HG02840 (cell line): ENCODE results near the gene HMGXB4.
A peak's percentile ranks its signal among the peaks of the same experiment; 100 is the strongest.
"Not testable (repeated sequence)": the region's sequence is repeated elsewhere in the genome, so short reads cannot be mapped to it uniquely, and the experiment has no call there.

Experiments used
- ATAC-seq: cut with Tn5 transposase; IDR thresholded peaks from one replicate; pipeline ENCODE4 v1.9.1; 2021; ENCODE audit warnings: mild to moderate bottlenecking, moderate library complexity, moderate number of reproducible peaks; ENCODE audit not compliant: unreplicated experiment, low FRiP score

Gene HMGXB4

GRCh38 chr22:35257321-35258190 is at the start of gene HMGXB4:
HMGXB4 (plus strand) TSS chr22:35257493; CDS start chr22:35262391, 4,898 bp downstream.
- peak; percentile 92 for ATAC-seq

- ATAC-seq = no peak
These were observed 49.3 kb upstream of the HMGXB4 start for GRCh38 chr22:35208003-35208402.

GRCh38 chr22:35209203-35209602 is 48.1 kb upstream of the HMGXB4 start:
- ATAC-seq = no peak

- no peak for ATAC-seq
These were observed 45.3 kb upstream of the HMGXB4 start for GRCh38 chr22:35212009-35212408.

- no peak for ATAC-seq
These were observed 44.3 kb upstream of the HMGXB4 start for GRCh38 chr22:35212996-35213395.

GRCh38 chr22:35214968-35215367 is 42.3 kb upstream of the HMGXB4 start:
- ATAC-seq = no peak

GRCh38 chr22:35215993-35216392 is 41.3 kb upstream of the HMGXB4 start:
- ATAC-seq = no peak

- no peak for ATAC-seq
These were observed 39.8 kb upstream of the HMGXB4 start for GRCh38 chr22:35217527-35217926.

- no peak for ATAC-seq
These were observed 39.2 kb upstream of the HMGXB4 start for GRCh38 chr22:35218079-35218478.

- ATAC-seq = no peak
These were observed 38.3 kb upstream of the HMGXB4 start for GRCh38 chr22:35219012-35219411.

- ATAC-seq = no peak
These were observed 37.1 kb upstream of the HMGXB4 start for GRCh38 chr22:35220221-35220620.

GRCh38 chr22:35225010-35225409 is 32.3 kb upstream of the HMGXB4 start:
- ATAC-seq = no peak

- no peak for ATAC-seq
These were observed 30.2 kb upstream of the HMGXB4 start for GRCh38 chr22:35226958-35227647.

GRCh38 chr22:35229865-35230264 is 27.4 kb upstream of the HMGXB4 start:
- no peak for ATAC-seq

GRCh38 chr22:35230417-35230816 is 26.9 kb upstream of the HMGXB4 start:
- no peak for ATAC-seq

- no peak for ATAC-seq
These were observed 26.3 kb upstream of the HMGXB4 start for GRCh38 chr22:35230839-35231584.

- no peak for ATAC-seq
These were observed 25.7 kb upstream of the HMGXB4 start for GRCh38 chr22:35231585-35232084.

GRCh38 chr22:35238749-35239148 is 18.5 kb upstream of the HMGXB4 start:
- ATAC-seq = not testable (repeated sequence)

GRCh38 chr22:35244507-35244906 is 12.8 kb upstream of the HMGXB4 start:
- not testable (repeated sequence) for ATAC-seq

- no peak for ATAC-seq
These were observed 7.1 kb upstream of the HMGXB4 start for GRCh38 chr22:35250156-35250555.

GRCh38 chr22:35253946-35254345 is 3.3 kb upstream of the HMGXB4 start:
- ATAC-seq = no peak
